Measurements from ENCODE around the gene KCNK15. TPM values are rescaled to one million over a fixed set of nuclear protein-coding genes. Genes with fewer than 3 reads are reported as not detected.

The KCNK15 gene
- total RNA-seq, 4 donors from 2014 or later = 0.57 to 1.9 (median 1.4) TPM

DNA sequence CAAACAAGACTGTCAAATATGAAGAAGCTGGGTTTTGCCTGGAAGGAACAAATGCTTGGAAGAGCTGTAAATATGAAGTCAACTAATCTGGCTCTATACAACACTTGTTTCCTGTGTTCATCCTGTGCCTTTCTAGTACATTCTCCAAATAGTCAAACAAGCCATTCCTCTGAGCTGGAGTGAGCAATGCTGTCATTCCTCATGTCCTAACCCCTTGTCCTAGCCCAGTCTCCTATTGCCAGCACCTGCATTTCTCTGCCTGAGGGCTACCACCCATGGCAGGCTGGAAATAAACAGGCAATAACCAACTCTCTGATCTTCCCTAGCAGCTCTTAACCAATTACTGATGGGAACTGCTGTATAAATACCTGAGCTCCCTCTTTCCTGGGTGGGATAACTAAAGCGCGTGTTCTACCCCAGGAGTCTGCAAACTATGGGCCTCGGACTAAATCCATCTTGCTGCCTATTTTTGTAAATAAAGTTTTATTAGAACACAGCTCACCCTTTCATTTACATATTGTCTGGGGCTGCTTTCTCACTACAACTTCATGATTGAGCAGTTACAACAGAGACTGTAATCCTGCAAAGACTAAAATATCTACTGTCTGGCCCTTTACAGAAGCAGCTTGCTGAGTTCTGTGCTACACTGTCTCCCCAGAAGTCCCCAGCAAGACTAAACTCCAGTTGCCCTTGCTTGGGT lies 51.2 kb downstream of the KCNK15 start:
- Histone ChIP-seq H3K36me3 (no peaks in the 10 kb centered on the region), H3K27me3 (peaks cover 5% of the 10 kb centered on the region), H3K27ac (no peak overlapping the region), H3K4me3 (no peak overlapping the region), H3K9me3 (no peaks in the 10 kb centered on the region), H3K4me1 (no peaks in the 10 kb centered on the region)
- WGBS = 67% methylated on average over 3 of the region's 3 CpGs
- no peak for DNase-seq (ENCODE audit: low spot score in 2 of 2)
- TF ChIP-seq, protein P1, sequence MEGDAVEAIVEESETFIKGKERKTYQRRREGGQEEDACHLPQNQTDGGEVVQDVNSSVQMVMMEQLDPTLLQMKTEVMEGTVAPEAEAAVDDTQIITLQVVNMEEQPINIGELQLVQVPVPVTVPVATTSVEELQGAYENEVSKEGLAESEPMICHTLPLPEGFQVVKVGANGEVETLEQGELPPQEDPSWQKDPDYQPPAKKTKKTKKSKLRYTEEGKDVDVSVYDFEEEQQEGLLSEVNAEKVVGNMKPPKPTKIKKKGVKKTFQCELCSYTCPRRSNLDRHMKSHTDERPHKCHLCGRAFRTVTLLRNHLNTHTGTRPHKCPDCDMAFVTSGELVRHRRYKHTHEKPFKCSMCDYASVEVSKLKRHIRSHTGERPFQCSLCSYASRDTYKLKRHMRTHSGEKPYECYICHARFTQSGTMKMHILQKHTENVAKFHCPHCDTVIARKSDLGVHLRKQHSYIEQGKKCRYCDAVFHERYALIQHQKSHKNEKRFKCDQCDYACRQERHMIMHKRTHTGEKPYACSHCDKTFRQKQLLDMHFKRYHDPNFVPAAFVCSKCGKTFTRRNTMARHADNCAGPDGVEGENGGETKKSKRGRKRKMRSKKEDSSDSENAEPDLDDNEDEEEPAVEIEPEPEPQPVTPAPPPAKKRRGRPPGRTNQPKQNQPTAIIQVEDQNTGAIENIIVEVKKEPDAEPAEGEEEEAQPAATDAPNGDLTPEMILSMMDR (IDR thresholded peaks at IDR 0.05) = no peak
- no peak for TF ChIP-seq EP300 (IDR thresholded peaks at IDR 0.05)
- TF ChIP-seq POLR2AphosphoS5 (IDR thresholded peaks at IDR 0.05) = no peak
- TF ChIP-seq POLR2A (IDR thresholded peaks at IDR 0.05) = no peak

DNA sequence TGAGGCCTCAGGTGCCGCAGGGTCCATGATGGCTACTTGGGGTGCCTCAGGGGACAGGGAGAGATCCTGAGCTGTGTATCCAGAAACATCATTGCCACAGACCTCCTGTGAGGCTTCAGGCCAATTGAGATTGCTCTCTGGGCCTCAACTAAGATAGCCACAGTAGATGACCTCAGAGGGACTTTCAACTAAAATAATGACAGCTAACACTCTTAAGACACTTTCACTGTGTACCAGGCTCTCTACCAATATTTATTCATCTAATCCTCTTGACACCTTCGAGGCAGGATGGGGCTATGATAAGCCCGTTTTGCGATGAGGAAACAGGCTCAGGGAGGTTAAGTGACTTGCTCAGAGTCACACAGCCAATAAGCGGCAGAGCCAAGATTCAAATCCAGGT lies 54.0 kb downstream of the KCNK15 start:
- Histone ChIP-seq H3K27ac (no peak overlapping the region), H3K4me3 (no peak overlapping the region), H3K9me3 (no peaks in the 10 kb centered on the region), H3K4me1 (no peaks in the 10 kb centered on the region), H3K36me3 (no peaks in the 10 kb centered on the region), H3K27me3 (peaks cover 12% of the 10 kb centered on the region)
- no peak for TF ChIP-seq EP300 (IDR thresholded peaks at IDR 0.05)
- TF ChIP-seq, protein P1 (IDR thresholded peaks at IDR 0.05) = no peak
- TF ChIP-seq POLR2A (IDR thresholded peaks at IDR 0.05) = no peak
- no peak for TF ChIP-seq POLR2AphosphoS5 (IDR thresholded peaks at IDR 0.05)
- DNase-seq (ENCODE audit: low spot score in 2 of 2) = no peak
- 90% methylated on average over 5 of the region's 5 CpGs for WGBS

DNA sequence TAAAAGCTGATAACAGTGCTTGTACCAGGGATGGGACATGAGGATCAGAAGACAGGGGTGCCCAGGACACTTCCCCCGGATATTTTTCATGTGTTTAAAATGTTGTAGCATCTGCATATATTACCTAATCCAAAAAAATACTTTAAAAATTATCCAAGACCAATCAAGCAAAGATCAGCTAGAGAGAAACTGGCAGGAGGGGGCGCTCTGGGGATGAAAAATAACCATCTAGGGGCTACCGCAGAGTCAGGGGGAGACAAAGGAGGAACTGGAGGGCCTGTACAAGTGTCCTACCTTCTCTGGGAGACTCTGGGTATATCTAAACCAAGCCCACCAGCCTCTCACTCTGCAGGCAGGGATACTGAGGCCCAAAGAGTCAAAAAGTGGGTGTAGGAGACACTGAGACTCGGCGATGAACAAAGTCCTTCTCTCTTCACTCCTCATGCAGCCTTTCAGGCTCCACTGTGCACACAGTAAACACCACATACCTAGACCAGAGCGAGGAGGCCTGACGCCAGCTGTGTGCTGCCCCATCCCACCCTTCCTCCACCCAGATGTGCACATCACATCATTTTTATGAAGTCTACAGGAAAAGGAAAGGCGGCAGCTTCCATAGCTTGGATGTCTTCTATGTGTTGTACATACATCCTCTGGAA lies 54.9 kb downstream of the KCNK15 start:
- H3K4me1 ChIP-seq = no peaks in the 10 kb centered on the region
- no peak for DNase-seq (ENCODE audit: low spot score in 2 of 2)
- no peak overlapping the region for H3K4me3 ChIP-seq
- no peak for TF ChIP-seq EP300 (IDR thresholded peaks at IDR 0.05)
- TF ChIP-seq POLR2A (IDR thresholded peaks at IDR 0.05) = no peak
- TF ChIP-seq, protein P1 (IDR thresholded peaks at IDR 0.05) = no peak
- no peak for TF ChIP-seq POLR2AphosphoS5 (IDR thresholded peaks at IDR 0.05)
- H3K27ac ChIP-seq = no peak overlapping the region
- H3K9me3 ChIP-seq = no peaks in the 10 kb centered on the region
- whole genome bisulfite sequencing = 85% methylated on average over 8 of the region's 8 CpGs
- H3K36me3 ChIP-seq = no peaks in the 10 kb centered on the region
- peaks cover 16% of the 10 kb centered on the region for H3K27me3 ChIP-seq

Other genes starting within 250 kb of the KCNK15 start
- 100 to 1,000 TPM in 3 of 4 donors, 10 to 100 TPM in 1; 94.1 to 128 (median 113) TPM for gene SERINC3, start 223.8 kb upstream of the KCNK15 start, total RNA-seq
- gene PKIG, start 163.3 kb upstream of the KCNK15 start, total RNA-seq = 10 to 100 TPM; 17.2 to 40.8 (median 32.0) TPM
- 1 to 10 TPM; 4.1 to 9.4 (median 7.8) TPM for gene ADA, start 94.2 kb upstream of the KCNK15 start, total RNA-seq
- gene CCN5, start 30.5 kb upstream of the KCNK15 start, total RNA-seq = 100 to 1,000 TPM in 2 of 4 donors, 10 to 100 TPM in 2; 40.1 to 137 (median 87.9) TPM
- gene RIMS4, start 64.7 kb downstream of the KCNK15 start, total RNA-seq = 1 to 10 TPM in 1 of 4 donors, under 1 TPM in 2, not detected in 1; 0.62 to 1.2 (median 0.64) TPM
- 100 to 1,000 TPM in 3 of 4 donors, 10 to 100 TPM in 1; 79.7 to 135 (median 129) TPM for gene YWHAB, start 139.8 kb downstream of the KCNK15 start, total RNA-seq
- gene PABPC1L, start 164.2 kb downstream of the KCNK15 start, total RNA-seq = 10 to 100 TPM; 11.7 to 61.1 (median 19.4) TPM
- gene TOMM34, start 214.5 kb downstream of the KCNK15 start, total RNA-seq = 10 to 100 TPM; 14.4 to 17.3 (median 15.6) TPM
- gene STK4, start 220.6 kb downstream of the KCNK15 start, total RNA-seq = 10 to 100 TPM; 25.4 to 63.9 (median 33.5) TPM